GM19328 (cell line): ENCODE measurements around the gene KRTAP9-8.
"Not testable (repeated sequence)": the region's sequence is repeated elsewhere in the genome, so short reads cannot be mapped to it uniquely, and the experiment has no call there.

Source experiments
- ATAC-seq: cut with Tn5 transposase; IDR thresholded peaks from one replicate; pipeline ENCODE4 v1.9.1; 2021; ENCODE audit warnings: mild to moderate bottlenecking, moderate library complexity; ENCODE audit not compliant: unreplicated experiment

Gene KRTAP9-8

GRCh38 chr17:41237949-41238437, at the start of gene KRTAP9-8:
Gene KRTAP9-8 (plus strand): TSS chr17:41237999. CDS start chr17:41238052, 53 bp downstream.
- ATAC-seq, result not testable (repeated sequence)

- ATAC-seq, result not testable (repeated sequence)
Observed at GRCh38 chr17:41189837-41190318, 47.9 kb upstream of the KRTAP9-8 start, which contains the start of gene KRTAP9-1. Gene KRTAP9-1 (plus strand): TSS chr17:41189887. CDS start chr17:41189887, 0 bp downstream.

- ATAC-seq, result no peak
Observed at GRCh38 chr17:41190328-41190727, 47.5 kb upstream of the KRTAP9-8 start.

- no peak for ATAC-seq
Observed at GRCh38 chr17:41196068-41196467, 41.7 kb upstream of the KRTAP9-8 start.

- ATAC-seq, result no peak
Observed at GRCh38 chr17:41199421-41200078, 38.2 kb upstream of the KRTAP9-8 start.

GRCh38 chr17:41211845-41212466, 25.8 kb upstream of the KRTAP9-8 start:
- ATAC-seq, result no peak

GRCh38 chr17:41212524-41213169, 25.2 kb upstream of the KRTAP9-8 start:
- ATAC-seq, result no peak

GRCh38 chr17:41215681-41216080, 22.1 kb upstream of the KRTAP9-8 start:
- ATAC-seq, result no peak

- no peak for ATAC-seq
Observed at GRCh38 chr17:41223821-41224220, 14.0 kb upstream of the KRTAP9-8 start.

- ATAC-seq, result no peak
Observed at GRCh38 chr17:41226051-41226450, 11.7 kb upstream of the KRTAP9-8 start.

GRCh38 chr17:41226598-41227095, 11.2 kb upstream of the KRTAP9-8 start, which contains the start of gene KRTAP9-2:
Gene KRTAP9-2 (plus strand): TSS chr17:41226648. CDS start chr17:41226655, 7 bp downstream.
- ATAC-seq, result not testable (repeated sequence)

- no peak for ATAC-seq
Observed at GRCh38 chr17:41230094-41230493, 7.7 kb upstream of the KRTAP9-8 start.

GRCh38 chr17:41231731-41232130, 6.1 kb upstream of the KRTAP9-8 start:
- no peak for ATAC-seq

GRCh38 chr17:41232399-41233105, 5.2 kb upstream of the KRTAP9-8 start, which contains the start of gene KRTAP9-3:
Gene KRTAP9-3 (plus strand): TSS chr17:41232449. CDS start chr17:41232502, 53 bp downstream.
- not testable (repeated sequence) for ATAC-seq

GRCh38 chr17:41237116-41237515, 683 bp upstream of the KRTAP9-8 start:
- not testable (repeated sequence) for ATAC-seq

- not testable (repeated sequence) for ATAC-seq
Observed at GRCh38 chr17:41246995-41247787, 9.4 kb downstream of the KRTAP9-8 start.

GRCh38 chr17:41249637-41250240, 11.9 kb downstream of the KRTAP9-8 start, which contains the start of gene KRTAP9-4:
Gene KRTAP9-4 (plus strand): TSS chr17:41249687. CDS start chr17:41249721, 34 bp downstream.
- ATAC-seq, result not testable (repeated sequence)

GRCh38 chr17:41251261-41251660, 13.5 kb downstream of the KRTAP9-8 start:
- ATAC-seq, result no peak

- no peak for ATAC-seq
Observed at GRCh38 chr17:41254861-41255260, 17.1 kb downstream of the KRTAP9-8 start.
